MM.1S (cell line): ENCODE data around the gene DCBLD2.

Experiments used
- DNase-seq: peaks from one replicate; pipeline ENCODE4 v3.0.0-alpha.2; 2015
- H2AFZ ChIP-seq: fragments of 300-600 bp; sonication (generic); 2 replicates; pipeline ENCODE4 v1.6.0; 2016; ENCODE audit warnings: antibody characterized with exemption, low read length
- H3F3A ChIP-seq: fragments of 300-600 bp; sonication (generic); 2 replicates; pipeline ENCODE4 v1.6.1; 2016; ENCODE audit warnings: mild to moderate bottlenecking, antibody characterized with exemption, low read length, moderate library complexity, mixed read lengths; ENCODE audit not compliant: insufficient read depth
- H3K27ac ChIP-seq: fragments of 300-600 bp; sonication (generic); 2 replicates; pipeline ENCODE4 v1.5.1; 2016; ENCODE audit warnings: mild to moderate bottlenecking, low read length
- H3K27me3 ChIP-seq: fragments of 300-600 bp; sonication (generic); replicated peaks from 2 replicates; pipeline ENCODE4 v1.6.0; 2016; ENCODE audit warnings: low read length; ENCODE audit not compliant: insufficient read depth
- H3K36me3 ChIP-seq: fragments of 300-600 bp; sonication (generic); replicated peaks from 2 replicates; pipeline ENCODE4 v1.6.1; 2016; ENCODE audit warnings: mild to moderate bottlenecking, low read length, mixed read lengths; ENCODE audit not compliant: insufficient read depth
- H3K4me1 ChIP-seq: fragments of 300-600 bp; sonication (generic); 2 replicates; pipeline ENCODE4 v1.6.1; 2016; ENCODE audit warnings: low read length, mixed read lengths
- H3K4me2 ChIP-seq: fragments of 300-600 bp; sonication (generic); 2 replicates; pipeline ENCODE4 v1.6.0; 2016; ENCODE audit warnings: low read depth, low read length
- H3K4me3 ChIP-seq: fragments of 300-600 bp; sonication (generic); 2 replicates; pipeline ENCODE4 v1.5.1; 2016; ENCODE audit warnings: low read length, mixed read lengths
- H3K79me2 ChIP-seq: fragments of 300-600 bp; sonication (generic); 2 replicates; pipeline ENCODE4 v1.6.1; 2016; ENCODE audit warnings: mixed run types, low read length, mixed read lengths
- H3K9ac ChIP-seq: fragments of 300-600 bp; sonication (generic); 2 replicates; pipeline ENCODE4 v1.6.1; 2016; ENCODE audit warnings: low read length, mixed read lengths
- H3K9me2 ChIP-seq: fragments of 300-600 bp; sonication (generic); replicated peaks from 2 replicates; pipeline ENCODE4 v1.6.1; 2016; ENCODE audit warnings: mild to moderate bottlenecking, low read length, mixed read lengths; ENCODE audit not compliant: insufficient read depth
- H3K9me3 ChIP-seq: fragments of 300-600 bp; sonication (generic); replicated peaks from 2 replicates; pipeline ENCODE4 v1.6.1; 2016; ENCODE audit warnings: mild to moderate bottlenecking, low read length, mixed read lengths; ENCODE audit not compliant: insufficient read depth
- H4K20me1 ChIP-seq: fragments of 300-600 bp; sonication (generic); 2 replicates; pipeline ENCODE4 v1.6.1; 2016; ENCODE audit warnings: mild to moderate bottlenecking, low read length, moderate library complexity, mixed read lengths; ENCODE audit not compliant: insufficient read depth
- EZH2 ChIP-seq: fragments of 300-600 bp; sonication (generic); optimal IDR thresholded peaks from 2 replicates; pipeline ENCODE3; 2017; ENCODE audit warnings: low read depth, mild to moderate bottlenecking, antibody characterized with exemption, low read length, mixed read lengths
- EZH2phosphoT487 ChIP-seq: fragments of 300-600 bp; sonication (generic); IDR thresholded peaks from 2 replicates; pipeline ENCODE4 v1.6.1; 2018; ENCODE audit warnings: antibody characterized with exemption, low read length
- TF ChIP-seq, protein P1 (sequence below): fragments of 300-600 bp; sonication (generic); IDR thresholded peaks from 2 replicates; pipeline ENCODE4 v1.5.1; 2016; ENCODE audit warnings: antibody characterized with exemption, low read length, mixed read lengths

Gene DCBLD2

DNA sequence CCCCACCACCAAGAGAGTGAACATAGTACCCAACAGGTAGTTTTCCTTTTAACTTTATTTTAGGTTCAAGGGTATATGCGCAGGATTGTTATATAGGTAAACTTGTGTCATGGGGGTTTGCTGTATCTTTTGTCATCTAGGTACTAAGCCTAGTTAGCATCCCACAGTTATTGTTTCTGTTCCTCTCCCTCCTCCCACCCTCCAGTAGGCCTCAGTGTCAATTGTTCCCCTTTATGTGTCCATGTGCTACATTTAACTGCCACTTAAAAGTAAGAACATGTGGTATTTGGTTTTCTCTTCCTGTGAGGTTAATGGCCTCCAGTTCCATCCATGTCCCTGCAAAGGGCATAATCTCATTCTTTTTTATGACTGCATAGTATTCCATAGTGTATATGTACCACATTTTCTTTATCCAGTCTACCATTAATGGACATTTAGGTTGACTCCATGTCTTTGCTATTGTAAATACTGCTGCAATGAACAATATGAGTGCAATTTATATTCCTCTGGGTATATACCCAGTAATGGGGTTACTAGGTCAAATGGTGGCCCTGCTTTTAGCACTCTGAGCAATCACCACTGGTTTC lies 72.2 kb downstream of the DCBLD2 start:
- Histone ChIP-seq H3K27me3 (no peaks in the 10 kb centered on the region), H3K4me2 (no peak overlapping the region), H3K4me3 (no peak overlapping the region), H3F3A (no peaks in the 10 kb centered on the region; the same call in 1 of the 2 replicates), H3K4me1 (peaks cover 13% of the 10 kb centered on the region; the same call in 1 of the 2 replicates), H3K36me3 (no peaks in the 10 kb centered on the region), H2AFZ (no peak overlapping the region), H3K9me2 (no peaks in the 10 kb centered on the region), H3K9ac (no peak overlapping the region), H3K27ac (no peak overlapping the region), H3K9me3 (no peaks in the 10 kb centered on the region), H4K20me1 (no peaks in the 10 kb centered on the region), H3K79me2 (no peaks in the 10 kb centered on the region)
- TF ChIP-seq EZH2 = no peak
- TF ChIP-seq, protein P1, sequence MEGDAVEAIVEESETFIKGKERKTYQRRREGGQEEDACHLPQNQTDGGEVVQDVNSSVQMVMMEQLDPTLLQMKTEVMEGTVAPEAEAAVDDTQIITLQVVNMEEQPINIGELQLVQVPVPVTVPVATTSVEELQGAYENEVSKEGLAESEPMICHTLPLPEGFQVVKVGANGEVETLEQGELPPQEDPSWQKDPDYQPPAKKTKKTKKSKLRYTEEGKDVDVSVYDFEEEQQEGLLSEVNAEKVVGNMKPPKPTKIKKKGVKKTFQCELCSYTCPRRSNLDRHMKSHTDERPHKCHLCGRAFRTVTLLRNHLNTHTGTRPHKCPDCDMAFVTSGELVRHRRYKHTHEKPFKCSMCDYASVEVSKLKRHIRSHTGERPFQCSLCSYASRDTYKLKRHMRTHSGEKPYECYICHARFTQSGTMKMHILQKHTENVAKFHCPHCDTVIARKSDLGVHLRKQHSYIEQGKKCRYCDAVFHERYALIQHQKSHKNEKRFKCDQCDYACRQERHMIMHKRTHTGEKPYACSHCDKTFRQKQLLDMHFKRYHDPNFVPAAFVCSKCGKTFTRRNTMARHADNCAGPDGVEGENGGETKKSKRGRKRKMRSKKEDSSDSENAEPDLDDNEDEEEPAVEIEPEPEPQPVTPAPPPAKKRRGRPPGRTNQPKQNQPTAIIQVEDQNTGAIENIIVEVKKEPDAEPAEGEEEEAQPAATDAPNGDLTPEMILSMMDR = no peak
- no peak for TF ChIP-seq EZH2phosphoT487
- DNase-seq = no peak

DNA sequence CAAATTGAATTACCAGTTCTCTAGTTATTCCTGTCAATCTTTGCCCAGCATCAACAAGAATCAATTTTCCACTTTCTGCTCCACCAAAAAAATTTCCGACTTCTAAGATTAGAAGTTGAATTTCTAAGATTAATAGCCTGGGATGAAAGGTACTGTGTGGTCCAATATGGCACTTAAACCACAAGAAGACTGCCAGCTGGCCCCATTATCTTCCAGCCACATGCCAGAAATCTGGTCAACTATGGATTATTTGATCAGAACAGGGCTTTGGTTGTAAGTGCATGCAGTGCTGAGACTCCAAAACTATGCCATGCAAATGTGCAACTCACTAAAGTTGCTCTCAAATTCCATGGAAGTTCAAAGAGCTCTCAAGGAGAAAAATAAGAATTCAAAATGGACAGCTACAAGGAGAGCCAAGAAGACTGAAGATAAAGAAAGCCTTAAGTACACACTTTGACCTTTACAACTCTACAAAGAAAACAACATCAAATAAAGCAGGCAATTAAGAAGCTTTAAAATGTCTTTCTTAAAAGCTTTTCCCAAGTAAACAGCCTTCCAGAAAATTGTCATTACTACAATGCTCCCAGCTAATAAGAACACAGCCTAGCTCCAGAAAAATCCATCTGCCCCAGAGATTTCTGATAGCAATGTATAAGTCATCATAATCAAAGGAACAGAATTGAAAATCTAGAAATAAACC lies 74.1 kb downstream of the DCBLD2 start:
- Histone ChIP-seq H3K9me3 (no peaks in the 10 kb centered on the region), H3K27me3 (no peaks in the 10 kb centered on the region)

DNA sequence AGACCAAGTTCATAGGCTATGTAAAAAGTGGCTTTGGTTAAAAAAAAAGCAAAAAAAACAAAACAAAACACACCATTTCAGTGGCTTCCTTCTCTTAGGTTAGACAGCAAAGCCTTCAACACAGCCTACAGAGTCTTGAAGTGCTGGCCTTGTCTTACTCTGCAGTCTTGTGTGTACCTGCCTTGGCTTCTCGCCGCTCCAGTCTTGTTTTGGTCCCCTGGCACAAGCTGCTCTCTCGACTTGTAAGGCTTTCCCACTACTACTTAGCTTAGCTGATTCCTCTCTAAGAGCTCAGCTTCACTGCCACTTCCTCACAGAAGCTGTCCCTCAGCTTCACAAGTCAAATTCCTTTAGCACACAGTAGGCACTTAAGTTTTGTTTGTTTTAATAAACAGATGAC lies 75.4 kb downstream of the DCBLD2 start:
- no peaks in the 10 kb centered on the region for H3F3A ChIP-seq
- H3K27ac ChIP-seq = no peak overlapping the region
- no peaks in the 10 kb centered on the region for H3K36me3 ChIP-seq
- H3K9me2 ChIP-seq = no peaks in the 10 kb centered on the region
- no peaks in the 10 kb centered on the region for H3K79me2 ChIP-seq
- H3K27me3 ChIP-seq = no peaks in the 10 kb centered on the region
- no peak for TF ChIP-seq EZH2
- no peak for TF ChIP-seq EZH2phosphoT487
- TF ChIP-seq, protein P1 = no peak
- H3K9me3 ChIP-seq = no peaks in the 10 kb centered on the region
- no peaks in the 10 kb centered on the region for H3K4me1 ChIP-seq
- no peak overlapping the region for H3K9ac ChIP-seq
- H4K20me1 ChIP-seq = no peaks in the 10 kb centered on the region
- H3K4me3 ChIP-seq = no peak overlapping the region
- no peak overlapping the region for H2AFZ ChIP-seq
- no peak overlapping the region for H3K4me2 ChIP-seq
- DNase-seq = no peak

More for the DNA sequence above, 74.1 kb downstream of the DCBLD2 start:
- peaks cover 11% of the 10 kb centered on the region; the same call in 1 of the 2 replicates for H3K4me1 ChIP-seq
- no peaks in the 10 kb centered on the region for H3K9me2 ChIP-seq
- no peak overlapping the region for H3K27ac ChIP-seq
- H3F3A ChIP-seq = no peaks in the 10 kb centered on the region; the same call in 1 of the 2 replicates
- H4K20me1 ChIP-seq = no peaks in the 10 kb centered on the region
- H3K4me2 ChIP-seq = no peak overlapping the region
- H3K36me3 ChIP-seq = no peaks in the 10 kb centered on the region
- no peaks in the 10 kb centered on the region for H3K79me2 ChIP-seq
- no peak overlapping the region for H2AFZ ChIP-seq
- no peak overlapping the region for H3K9ac ChIP-seq
- no peak overlapping the region for H3K4me3 ChIP-seq
- TF ChIP-seq, protein P1 = no peak
- TF ChIP-seq EZH2 = no peak
- TF ChIP-seq EZH2phosphoT487 = no peak
- no peak for DNase-seq
